PC-3 (cell line): ENCODE data around the gene COL3A1. TPM values are rescaled to one million over a fixed set of nuclear protein-coding genes. Genes with fewer than 3 reads are reported as not detected.

Source experiments
- ATAC-seq: fragments of 200-7000 bp; cut with Tn5 transposase; 2 replicates; pipeline ENCODE4 v1.9.1; 2020; ENCODE audit warnings: mild to moderate bottlenecking, moderate library complexity
- BruUV-seq: library from RNA; stranded (reverse); fragments of 400-500 nt; replicated peaks from 2 replicates; lab custom pipeline; 2021; lab: Mats Ljungman, UMichigan
- CTCF ChIA-PET: fragments of 300-600 bp; sonication (Branson Sonifier 250); formaldehyde crosslinking; loops from one replicate; lab custom pipeline; 2022; ENCODE audit warnings: antibody characterized with exemption; lab: Charles Lee
- POLR2A ChIA-PET: fragments of 300-600 bp; sonication (Branson Sonifier 250); formaldehyde crosslinking; loops from one replicate; lab custom pipeline; 2022; ENCODE audit warnings: antibody characterized with exemption; ENCODE audit not compliant: unreplicated experiment; lab: Charles Lee
- DNase-seq: peaks from one replicate; pipeline ENCODE4 v3.0.0-alpha.2; 2015
- H2AFZ ChIP-seq: fragments of 300-600 bp; sonication (generic); 2 replicates; pipeline ENCODE4 v1.6.0; 2016; ENCODE audit warnings: antibody characterized with exemption, low read length
- H3F3A ChIP-seq: fragments of 300-600 bp; sonication (generic); one replicate; pipeline ENCODE4 v1.6.0; 2017; ENCODE audit warnings: antibody characterized with exemption, low read length, control low read depth, mild to moderate bottlenecking; ENCODE audit not compliant: unreplicated experiment
- H3K27ac ChIP-seq: fragments of 300-600 bp; sonication (generic); 2 replicates; pipeline ENCODE4 v1.5.1; 2016; ENCODE audit warnings: mild to moderate bottlenecking, low read length
- H3K27me3 ChIP-seq: fragments of 300-600 bp; sonication (generic); 2 replicates; pipeline ENCODE4 v1.6.1; 2016; ENCODE audit warnings: low read length, mixed read lengths
- H3K36me3 ChIP-seq: fragments of 300-600 bp; sonication (generic); 2 replicates; pipeline ENCODE4 v1.6.1; 2016; ENCODE audit warnings: low read depth, mixed run types, low read length, mixed read lengths
- H3K4me1 ChIP-seq: fragments of 300-600 bp; sonication (generic); 2 replicates; pipeline ENCODE4 v1.5.1; 2016; ENCODE audit warnings: low read length; ENCODE audit not compliant: insufficient read depth
- H3K4me2 ChIP-seq: fragments of 300-600 bp; sonication (generic); 2 replicates; pipeline ENCODE4 v1.6.0; 2016; ENCODE audit warnings: low read length
- H3K4me3 ChIP-seq: fragments of 300-600 bp; sonication (generic); 2 replicates; pipeline ENCODE4 v1.5.1; 2016; ENCODE audit warnings: mild to moderate bottlenecking, low read length, mixed read lengths
- H3K79me2 ChIP-seq: fragments of 300-600 bp; sonication (generic); 2 replicates; pipeline ENCODE4 v1.6.1; 2017; ENCODE audit warnings: low read length, mixed read lengths
- H3K9ac ChIP-seq: fragments of 300-600 bp; sonication (generic); 2 replicates; pipeline ENCODE4 v1.6.0; 2016; ENCODE audit warnings: mild to moderate bottlenecking, low read length
- H3K9me2 ChIP-seq: fragments of 300-600 bp; sonication (generic); replicated peaks from 2 replicates; pipeline ENCODE4 v1.6.1; 2016; ENCODE audit warnings: mixed run types, low read length, mixed read lengths
- H3K9me3 ChIP-seq: fragments of 300-600 bp; sonication (generic); 2 replicates; pipeline ENCODE4 v1.6.1; 2016; ENCODE audit warnings: low read length, mixed read lengths
- H4K20me1 ChIP-seq: fragments of 300-600 bp; sonication (generic); 2 replicates; pipeline ENCODE4 v1.6.1; 2016; ENCODE audit warnings: low read length, mixed read lengths
- EZH2 ChIP-seq: fragments of 300-600 bp; sonication (generic); IDR thresholded peaks from one replicate; pipeline ENCODE4 v1.6.1; 2017; ENCODE audit warnings: antibody characterized with exemption, mild to moderate bottlenecking, low read length; ENCODE audit not compliant: unreplicated experiment
- EZH2phosphoT487 ChIP-seq: fragments of 300-600 bp; sonication (generic); IDR thresholded peaks from 2 replicates; pipeline ENCODE4 v1.6.1; 2018; ENCODE audit warnings: mild to moderate bottlenecking, antibody characterized with exemption, low read length, borderline replicate concordance
- intact Hi-C: fragments of 100-400 bp; cut with micrococcal nuclease; formaldehyde crosslinking; loops from 2 replicates; pipeline ENCODE4 v1.9.0; 2023
- total RNA-seq: library from RNA; depleted of rRNA; stranded (reverse); fragments of >200 nt; gene quantifications from 2 replicates; pipeline ENCODE4 v1.2.3, GENCODE V29; 2014
- TF ChIP-seq, protein P1 (sequence below): fragments of 300-600 bp; sonication (generic); conservative IDR thresholded peaks from 2 replicates; pipeline ENCODE4 v1.5.1; 2017; ENCODE audit warnings: antibody characterized with exemption, low read depth, mild to moderate bottlenecking, low read length

The COL3A1 gene
- total RNA-seq, 1 experiment from 2014 or later = 0.36 TPM

GRCh38 chr2:189049709-189050164 lies 75.6 kb downstream of the COL3A1 start:
- ATAC-seq (no peak), DNase-seq (no peak)
- Histone ChIP-seq H3K27me3 (no peaks in the 10 kb centered on the region), H3K9me3 (no peaks in the 10 kb centered on the region), H3K27ac (no peak overlapping the region), H3K9me2 (no peaks in the 10 kb centered on the region), H3K4me3 (no peak overlapping the region), H3K79me2 (no peaks in the 10 kb centered on the region), H2AFZ (no peak overlapping the region), H3K9ac (no peak overlapping the region), H4K20me1 (no peaks in the 10 kb centered on the region), H3K36me3 (peaks cover 26% of the 10 kb centered on the region), H3F3A (no peaks in the 10 kb centered on the region), H3K4me2 (no peak overlapping the region), H3K4me1 (no peaks in the 10 kb centered on the region)
- intact Hi-C loops = no loop called here
- ChIA-PET CTCF (no interaction called here), POLR2A (no interaction called here)
- TF ChIP-seq EZH2phosphoT487 (no peak), EZH2 (no peak)
- TF ChIP-seq, protein P1, sequence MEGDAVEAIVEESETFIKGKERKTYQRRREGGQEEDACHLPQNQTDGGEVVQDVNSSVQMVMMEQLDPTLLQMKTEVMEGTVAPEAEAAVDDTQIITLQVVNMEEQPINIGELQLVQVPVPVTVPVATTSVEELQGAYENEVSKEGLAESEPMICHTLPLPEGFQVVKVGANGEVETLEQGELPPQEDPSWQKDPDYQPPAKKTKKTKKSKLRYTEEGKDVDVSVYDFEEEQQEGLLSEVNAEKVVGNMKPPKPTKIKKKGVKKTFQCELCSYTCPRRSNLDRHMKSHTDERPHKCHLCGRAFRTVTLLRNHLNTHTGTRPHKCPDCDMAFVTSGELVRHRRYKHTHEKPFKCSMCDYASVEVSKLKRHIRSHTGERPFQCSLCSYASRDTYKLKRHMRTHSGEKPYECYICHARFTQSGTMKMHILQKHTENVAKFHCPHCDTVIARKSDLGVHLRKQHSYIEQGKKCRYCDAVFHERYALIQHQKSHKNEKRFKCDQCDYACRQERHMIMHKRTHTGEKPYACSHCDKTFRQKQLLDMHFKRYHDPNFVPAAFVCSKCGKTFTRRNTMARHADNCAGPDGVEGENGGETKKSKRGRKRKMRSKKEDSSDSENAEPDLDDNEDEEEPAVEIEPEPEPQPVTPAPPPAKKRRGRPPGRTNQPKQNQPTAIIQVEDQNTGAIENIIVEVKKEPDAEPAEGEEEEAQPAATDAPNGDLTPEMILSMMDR = no peak
- no TSS peak for BruUV-seq

- Histone ChIP-seq H3K9me3 (no peaks in the 10 kb centered on the region), H3K4me2 (no peak overlapping the region), H3K36me3 (peaks cover 26% of the 10 kb centered on the region), H3K4me3 (no peak overlapping the region), H4K20me1 (no peaks in the 10 kb centered on the region), H3K4me1 (no peaks in the 10 kb centered on the region), H3F3A (no peaks in the 10 kb centered on the region), H3K79me2 (no peaks in the 10 kb centered on the region), H3K9ac (no peak overlapping the region), H3K27me3 (no peaks in the 10 kb centered on the region), H3K9me2 (no peaks in the 10 kb centered on the region), H3K27ac (no peak overlapping the region), H2AFZ (no peak overlapping the region)
- intact Hi-C loops = no loop called here
- ATAC-seq (no peak), DNase-seq (no peak)
- ChIA-PET CTCF (no interaction called here), POLR2A (no interaction called here)
- no TSS peak for BruUV-seq
- TF ChIP-seq EZH2phosphoT487 (no peak), EZH2 (no peak)
- TF ChIP-seq, protein P1 = no peak
These were observed 76.1 kb downstream of the COL3A1 start for GRCh38 chr2:189050165-189050712.

DNA sequence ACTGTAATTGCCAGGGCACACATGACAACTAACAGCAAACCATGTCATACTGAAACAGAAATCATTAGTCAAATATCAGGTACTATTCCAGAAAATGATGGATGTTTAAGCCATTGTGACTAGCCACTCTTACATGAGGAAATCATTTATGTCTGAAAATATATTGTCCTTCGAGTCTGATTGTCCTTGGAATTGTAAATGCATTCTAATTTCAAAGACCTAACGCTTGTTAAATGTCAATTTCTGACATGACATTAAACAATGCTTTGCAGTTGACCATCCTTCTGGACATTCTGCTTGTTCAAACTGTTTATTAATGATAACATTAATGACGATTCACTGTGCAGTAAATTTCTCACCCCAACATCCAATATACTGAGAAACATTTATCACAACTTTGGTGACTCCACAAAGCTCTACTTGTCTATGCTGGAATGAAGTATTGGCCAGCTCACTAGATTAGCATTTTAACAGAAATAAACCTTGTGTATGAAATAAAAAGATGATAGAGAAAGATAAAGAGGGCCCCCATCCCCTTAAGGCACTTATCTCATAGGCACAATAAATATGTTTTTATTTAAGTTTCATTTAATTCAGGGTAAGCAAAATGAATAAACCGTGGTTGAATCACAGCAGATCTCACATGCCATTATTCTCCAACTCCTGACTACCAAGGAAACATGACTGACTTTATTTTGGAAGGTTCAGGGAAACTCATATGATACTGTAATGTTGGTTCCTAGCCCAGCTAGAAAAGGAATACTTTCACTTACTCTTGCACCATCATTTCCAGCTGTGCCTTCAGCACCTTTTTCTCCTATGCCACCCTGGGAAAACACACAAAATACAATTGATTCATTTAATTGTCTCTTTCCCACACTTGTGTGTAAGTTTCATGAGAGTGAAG lies 82.3 kb downstream of the COL3A1 start:
- H4K20me1 ChIP-seq = no peaks in the 10 kb centered on the region
- CTCF ChIA-PET = no interaction called here
- H3K4me3 ChIP-seq = no peak overlapping the region
- H3K36me3 ChIP-seq = peaks cover 28% of the 10 kb centered on the region
- DNase-seq (no peak), ATAC-seq (no peak)
- H3K4me1 ChIP-seq = peaks cover 11% of the 10 kb centered on the region
- H3F3A ChIP-seq = no peaks in the 10 kb centered on the region
- H3K4me2 ChIP-seq = no peak overlapping the region
- no peaks in the 10 kb centered on the region for H3K79me2 ChIP-seq
- intact Hi-C loops = no loop called here
- H2AFZ ChIP-seq = no peak overlapping the region
- POLR2A ChIA-PET = no interaction called here
- H3K9me3 ChIP-seq = no peaks in the 10 kb centered on the region
- TF ChIP-seq, protein P1 = no peak
- no peak for TF ChIP-seq EZH2
- no peaks in the 10 kb centered on the region for H3K9me2 ChIP-seq
- no peak overlapping the region for H3K9ac ChIP-seq
- no TSS peak for BruUV-seq
- no peak overlapping the region for H3K27ac ChIP-seq
- no peaks in the 10 kb centered on the region for H3K27me3 ChIP-seq
